Natural killer cell (primary cell): ENCODE results near the gene ATXN1. TPM values are rescaled to one million over a fixed set of nuclear protein-coding genes. Genes with fewer than 3 reads are reported as not detected.

Experiments used
- ATAC-seq, 3 donors: fragments of 150-1000 bp in 2 of 3; fragments of 200-7000 bp in 1 of 3; cut with Tn5 transposase; 1 replicate in 1 of 3; 2 replicates in 2 of 3; pipeline ENCODE4 v1.10.0; 2021; ENCODE audit warnings: mild to moderate bottlenecking in 2 of 3, moderate library complexity in 2 of 3
- DNase-seq, 2 donors: peaks; one replicate each; pipeline versions ENCODE4 v3.0.0 to v3.0.0-alpha.2; 2013 to 2021; ENCODE audit warnings: mixed read lengths in 1 of 2
- H3K27ac ChIP-seq: one replicate; pipeline ENCODE4 v1.5.1; 2013; ENCODE audit warnings: mild to moderate bottlenecking, low read length
- H3K27me3 ChIP-seq: one replicate; pipeline ENCODE4 v1.6.1; 2013; ENCODE audit warnings: low read length; ENCODE audit not compliant: control insufficient read depth, insufficient read depth
- H3K36me3 ChIP-seq: one replicate; pipeline ENCODE4 v1.6.1; 2013; ENCODE audit warnings: low read length; ENCODE audit not compliant: control insufficient read depth, insufficient read depth
- H3K4me1 ChIP-seq: one replicate; pipeline ENCODE4 v1.6.1; 2013; ENCODE audit warnings: low read length; ENCODE audit not compliant: control insufficient read depth, insufficient read depth
- H3K4me3 ChIP-seq: one replicate; pipeline ENCODE4 v1.5.1; 2013; ENCODE audit warnings: low read length
- H3K9me3 ChIP-seq: one replicate; pipeline ENCODE4 v1.6.1; 2013; ENCODE audit warnings: low read length; ENCODE audit not compliant: control insufficient read depth, insufficient read depth
- H3K27ac Mint-ChIP-seq, 2 donors: one replicate each; pipeline ENCODE4 v1.8.0; 2022; ENCODE audit warnings: mild to moderate bottlenecking in 2 of 2, mixed read lengths in 2 of 2, moderate library complexity in 1 of 2
- H3K27me3 Mint-ChIP-seq, 2 donors: one replicate each; pipeline ENCODE4 v1.8.0; 2022; ENCODE audit warnings: low read depth in 2 of 2, mixed read lengths in 2 of 2
- H3K36me3 Mint-ChIP-seq: one replicate; pipeline ENCODE4 v1.8.0; 2022; ENCODE audit warnings: mixed read lengths
- H3K4me1 Mint-ChIP-seq, 2 donors: one replicate each; pipeline ENCODE4 v1.8.0; 2022; ENCODE audit warnings: mixed read lengths in 2 of 2
- H3K4me3 Mint-ChIP-seq: one replicate; pipeline ENCODE4 v1.8.0; 2022; ENCODE audit warnings: mild to moderate bottlenecking, moderate library complexity, mixed read lengths
- H3K9me3 Mint-ChIP-seq, 2 donors: one replicate each; pipeline ENCODE4 v1.8.0; 2022; ENCODE audit warnings: mixed read lengths in 2 of 2
- CTCF ChIP-seq: fragments of 200-600 bp; IDR thresholded peaks from one replicate; pipeline ENCODE4 v1.8.0; 2022; ENCODE audit warnings: antibody characterized with exemption
- WGBS: methylation state at CpG from one replicate; pipeline ENCODE4 v1.1.7; 2013; ENCODE audit warnings: missing lambda C conversion rate; ENCODE audit not compliant: insufficient coverage; 5-methylcytosine and 5-hydroxymethylcytosine counted together
- intact Hi-C: fragments of 100-400 bp; cut with micrococcal nuclease; formaldehyde crosslinking; loops from one replicate; pipeline ENCODE4 v1.14.2; 2022
- total RNA-seq, 4 donors: library from RNA; stranded (reverse); fragments of 120-200 nt in 1 of 4; gene quantifications; one replicate each; pipeline versions ENCODE4 v1.2.3 to v1.2.4, GENCODE V29; 2013 to 2022

Gene ATXN1
- total RNA-seq, 3 donors from 2014 or later (not counting 1 experiment from before 2014, with no cell fraction given): 90.4 to 120 (median 97.9) TPM

- Histone ChIP-seq H3K27ac (no peak overlapping the region), H3K4me3 (no peak overlapping the region), H3K9me3 (no peaks in the 10 kb centered on the region), H3K4me1 (no peaks in the 10 kb centered on the region), H3K27me3 (no peaks in the 10 kb centered on the region), H3K36me3 (no peaks in the 10 kb centered on the region)
- Mint-ChIP-seq H3K4me1 (no peaks in the 10 kb centered on the region), H3K4me3 (no peak overlapping the region), H3K9me3 (no peaks in the 10 kb centered on the region), H3K36me3 (no peaks in the 10 kb centered on the region), H3K27ac (no peak overlapping the region), H3K27me3 (peaks cover 0 to 10% of the 10 kb centered on the region in 2 donors)
- 65% methylated on average over 6 of the region's 8 CpGs for WGBS
- intact Hi-C loops: no loop called here
- no peak for TF ChIP-seq CTCF
- ATAC-seq (no peak), DNase-seq (no peak)
These were observed 43.4 kb upstream of the ATXN1 start for GRCh38 chr6:16804546-16805242.

- Mint-ChIP-seq H3K9me3 (no peaks in the 10 kb centered on the region), H3K27ac (no peak overlapping the region), H3K27me3 (peaks cover 0 to 10% of the 10 kb centered on the region in 2 donors), H3K36me3 (no peaks in the 10 kb centered on the region), H3K4me1 (no peaks in the 10 kb centered on the region), H3K4me3 (no peak overlapping the region)
- DNase-seq: no peak
- ATAC-seq: no peak
- H3K36me3 ChIP-seq: no peaks in the 10 kb centered on the region
- H3K27me3 ChIP-seq: no peaks in the 10 kb centered on the region
- H3K4me1 ChIP-seq: no peaks in the 10 kb centered on the region
- 93% methylated on average over 24 of the region's 24 CpGs for WGBS
- no peak overlapping the region for H3K27ac ChIP-seq
- no peak for TF ChIP-seq CTCF
- intact Hi-C loops: no loop called here
- H3K4me3 ChIP-seq: no peak overlapping the region
- H3K9me3 ChIP-seq: no peaks in the 10 kb centered on the region
These were observed 42.3 kb upstream of the ATXN1 start for GRCh38 chr6:16803294-16804200.

- intact Hi-C loops: no loop called here
- Mint-ChIP-seq H3K4me1 (no peaks in the 10 kb centered on the region), H3K9me3 (no peaks in the 10 kb centered on the region), H3K27me3 (peaks cover 0 to 8% of the 10 kb centered on the region in 2 donors), H3K27ac (no peak overlapping the region), H3K36me3 (no peaks in the 10 kb centered on the region), H3K4me3 (no peak overlapping the region)
- DNase-seq (no peak), ATAC-seq (no peak)
- Histone ChIP-seq H3K4me3 (no peak overlapping the region), H3K27ac (no peak overlapping the region), H3K4me1 (no peaks in the 10 kb centered on the region), H3K9me3 (no peaks in the 10 kb centered on the region), H3K36me3 (no peaks in the 10 kb centered on the region), H3K27me3 (no peaks in the 10 kb centered on the region)
- no peak for TF ChIP-seq CTCF
- WGBS: 72% methylated on average over 2 of the region's 2 CpGs
These were observed 40.8 kb upstream of the ATXN1 start for GRCh38 chr6:16802071-16802470.
